ENCODE results near the gene FAM181A.

FAM181A gene

DNA sequence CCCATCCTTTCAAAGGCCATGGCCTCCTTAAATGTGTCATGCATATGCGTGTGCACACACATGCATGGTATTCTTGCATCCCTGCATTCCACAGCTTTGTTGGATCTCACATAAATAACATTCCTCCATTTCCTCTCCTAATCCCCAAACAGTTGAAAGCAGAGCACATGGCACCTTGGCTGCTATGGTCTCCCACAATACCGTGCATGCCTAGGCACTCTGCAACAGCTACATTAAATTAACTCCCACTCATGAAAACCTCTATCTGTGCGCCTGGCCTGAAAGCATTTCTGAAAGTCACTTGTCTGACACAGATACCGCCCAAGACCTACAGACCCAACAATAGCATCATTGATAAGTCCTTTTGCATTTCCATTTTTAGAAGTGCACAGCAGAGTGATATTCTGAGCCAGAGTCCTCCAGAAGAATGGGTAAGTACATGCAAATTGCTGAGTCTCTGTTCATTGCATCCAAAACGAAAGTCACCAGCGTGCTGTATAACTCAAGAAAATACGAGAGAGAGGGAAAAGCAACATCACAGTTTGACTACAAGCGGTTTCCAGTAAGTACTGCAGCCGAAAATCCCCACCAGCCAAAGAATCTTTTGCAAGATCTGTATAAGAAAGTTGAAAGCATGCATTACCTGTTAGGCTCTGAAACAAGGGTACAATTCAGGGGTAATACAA is 48.8 kb downstream of the FAM181A start:
- no peak overlapping the region for H3K9ac ChIP-seq
- H3K27ac ChIP-seq: no peak overlapping the region
- H4K20me1 ChIP-seq: no peaks in the 10 kb centered on the region
- H3K27me3 ChIP-seq: peaks cover 40% of the 10 kb centered on the region
- H3K4me3 ChIP-seq: peak overlapping the region; percentile 40
- TF ChIP-seq Cebpa-rat (IDR thresholded peaks at IDR 0.05): no peak
- H3K36me3 ChIP-seq: no peaks in the 10 kb centered on the region
- peak overlapping the region; percentile 82 for H3K4me2 ChIP-seq
- H3K4me1 ChIP-seq: peaks cover 75% of the 10 kb centered on the region
- H3K9me3 ChIP-seq: peaks cover 9% of the 10 kb centered on the region; the same call in 1 of the 2 replicates

DNA sequence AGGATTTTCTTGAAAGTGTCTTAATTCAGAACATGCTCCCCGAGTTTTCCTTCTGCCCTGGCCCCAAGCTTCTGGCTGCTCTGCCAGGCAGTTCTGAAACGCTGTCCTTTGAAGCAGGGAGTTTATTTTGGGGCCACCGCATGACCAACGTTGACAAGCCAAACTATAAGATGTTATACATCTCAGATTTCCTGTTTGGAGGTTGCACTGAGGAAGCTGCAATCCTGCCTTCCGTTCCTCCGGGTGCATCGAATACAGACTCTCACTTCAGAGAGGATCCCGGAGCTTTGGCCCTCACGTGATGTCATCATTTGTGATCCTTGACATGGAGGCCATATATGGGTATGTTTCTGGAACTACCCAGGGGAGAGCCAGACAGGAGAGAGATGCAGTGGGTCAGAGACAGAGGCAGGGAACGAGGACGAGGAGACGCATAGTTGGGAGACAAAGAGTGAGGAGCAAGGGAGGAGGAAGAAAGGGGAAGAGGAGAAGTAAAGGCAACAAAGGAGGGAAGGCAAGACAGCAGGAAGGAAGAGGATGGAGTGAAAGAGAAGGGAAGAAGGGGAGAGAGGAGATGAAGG is 49.4 kb downstream of the FAM181A start, which contains the start of gene ASB2:
TSS of gene ASB2 (minus strand) at position 94 of the 581 bp plus-strand sequence. CDS start 12,031 bp downstream, outside the sequence.
- no peak within 1 kb of the TSS for H3K9ac ChIP-seq
- TF ChIP-seq Cebpa-rat (IDR thresholded peaks at IDR 0.05): no peak
- H3K4me2 ChIP-seq: peak within 1 kb of the TSS; percentile 82
- H3K4me3 ChIP-seq: peak within 1 kb of the TSS; percentile 40
- H3K27ac ChIP-seq: no peak within 1 kb of the TSS
- peaks cover 46% of the 10 kb centered on the region for H3K27me3 ChIP-seq
- H3K36me3 ChIP-seq: no peaks in the 10 kb centered on the region
- peaks cover 9% of the 10 kb centered on the region; the same call in 1 of the 2 replicates for H3K9me3 ChIP-seq
- H3K4me1 ChIP-seq: peaks cover 69% of the 10 kb centered on the region
- H4K20me1 ChIP-seq: no peaks in the 10 kb centered on the region

DNA sequence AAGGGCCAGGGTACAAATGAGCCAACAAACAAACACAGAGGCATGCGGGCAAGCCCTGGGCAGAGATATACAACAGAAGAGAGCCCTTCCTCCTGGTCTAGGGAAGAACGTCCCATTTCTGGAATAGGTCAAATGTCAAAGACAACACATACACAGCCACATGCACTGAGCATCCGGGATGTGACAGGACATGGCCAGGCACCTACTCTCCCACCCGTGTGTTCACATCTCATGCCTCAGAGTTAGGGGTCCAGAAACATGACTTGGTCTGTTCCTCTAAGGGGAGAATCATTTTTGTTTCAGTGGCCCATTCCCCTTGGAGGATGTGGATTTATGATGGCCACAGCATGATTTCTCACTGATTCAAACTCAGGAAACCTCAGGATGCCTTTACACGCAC is 50.0 kb downstream of the FAM181A start:
- Histone ChIP-seq H3K4me3 (no peak overlapping the region), H3K4me1 (peaks cover 65% of the 10 kb centered on the region), H4K20me1 (no peaks in the 10 kb centered on the region), H3K36me3 (no peaks in the 10 kb centered on the region), H3K27me3 (peaks cover 52% of the 10 kb centered on the region), H3K27ac (no peak overlapping the region), H3K4me2 (peak overlapping the region; percentile 82), H3K9ac (no peak overlapping the region), H3K9me3 (peaks cover 9% of the 10 kb centered on the region; the same call in 1 of the 2 replicates)
- TF ChIP-seq Cebpa-rat (IDR thresholded peaks at IDR 0.05): no peak

DNA sequence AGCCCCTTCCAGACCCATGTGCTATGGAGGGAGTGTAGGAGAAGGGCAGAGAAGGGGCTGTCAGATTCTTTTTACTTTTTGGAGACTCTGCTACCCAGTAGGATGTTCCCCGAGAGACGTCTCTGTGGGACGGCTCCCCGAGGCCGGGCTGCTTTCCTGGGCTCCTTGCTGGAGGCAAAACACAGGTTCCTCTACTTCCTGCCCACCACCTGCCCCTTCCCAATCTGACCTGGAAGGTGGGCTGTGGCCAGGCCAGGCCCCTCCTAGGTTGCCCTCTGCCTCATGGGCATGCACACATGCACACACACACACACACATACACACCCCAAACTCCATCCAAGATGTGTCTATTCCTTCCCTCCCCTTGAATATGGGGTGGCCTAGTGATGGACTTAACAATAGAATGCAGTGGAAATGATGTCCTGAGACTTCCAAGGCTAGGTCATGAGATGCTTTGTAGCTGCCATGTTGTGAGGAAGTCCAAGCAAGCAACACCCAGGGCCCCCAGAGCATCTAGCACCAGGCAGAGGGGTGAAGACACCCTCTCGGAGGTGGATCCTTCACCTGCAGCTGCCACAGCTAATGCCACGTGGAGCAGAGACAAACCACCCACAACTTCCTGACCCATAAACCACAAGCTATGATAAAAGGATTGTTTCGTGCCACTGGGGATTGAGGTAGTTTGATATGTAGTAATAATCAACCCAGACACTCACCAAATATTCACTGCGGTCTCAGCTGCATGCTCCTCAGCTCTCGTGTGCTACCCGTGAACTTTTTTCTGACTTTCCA is 50.8 kb downstream of the FAM181A start:
- H3K4me1 ChIP-seq: peaks cover 60% of the 10 kb centered on the region
- H3K27me3 ChIP-seq: peaks cover 54% of the 10 kb centered on the region
- TF ChIP-seq Cebpa-rat (IDR thresholded peaks at IDR 0.05): no peak
- no peak overlapping the region for H3K9ac ChIP-seq
- peaks cover 9% of the 10 kb centered on the region; the same call in 1 of the 2 replicates for H3K9me3 ChIP-seq
- H3K4me3 ChIP-seq: no peak overlapping the region
- H3K4me2 ChIP-seq: peak overlapping the region; percentile 82
- H4K20me1 ChIP-seq: no peaks in the 10 kb centered on the region
- no peak overlapping the region for H3K27ac ChIP-seq
- H3K36me3 ChIP-seq: no peaks in the 10 kb centered on the region

DNA sequence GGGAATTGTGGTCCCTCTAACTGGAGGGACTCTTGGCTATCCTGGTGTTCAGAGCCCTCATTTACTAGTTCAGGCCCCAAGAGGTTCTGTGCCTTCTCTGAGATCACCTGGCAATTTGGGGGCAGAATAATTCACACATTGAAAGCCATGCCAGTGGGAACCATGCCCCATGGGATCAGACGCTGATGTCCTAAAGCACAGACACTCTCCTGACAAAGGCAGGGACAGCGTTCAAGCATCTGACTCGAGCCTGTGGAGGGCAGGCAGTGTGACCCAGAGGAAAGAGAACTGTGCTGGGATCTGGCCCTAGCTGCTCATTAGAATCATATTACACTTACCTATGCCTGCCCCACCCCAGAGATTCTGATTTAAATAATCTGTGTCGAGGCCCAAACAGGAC is 51.6 kb downstream of the FAM181A start:
- no peak overlapping the region for H3K4me3 ChIP-seq
- H3K36me3 ChIP-seq: no peaks in the 10 kb centered on the region
- peaks cover 58% of the 10 kb centered on the region for H3K4me1 ChIP-seq
- H3K27me3 ChIP-seq: peaks cover 48% of the 10 kb centered on the region
- H3K9ac ChIP-seq: no peak overlapping the region
- peak overlapping the region; percentile 82 for H3K4me2 ChIP-seq
- H4K20me1 ChIP-seq: no peaks in the 10 kb centered on the region
- peaks cover 14% of the 10 kb centered on the region; the same call in 1 of the 2 replicates for H3K9me3 ChIP-seq
- no peak for TF ChIP-seq Cebpa-rat (IDR thresholded peaks at IDR 0.05)
- H3K27ac ChIP-seq: no peak overlapping the region

Data from BLaER1 (cell line).